Progenitor cell of endocrine pancreas (in vitro differentiated cells): ENCODE results near the gene CADM3. TPM values are rescaled to one million over a fixed set of nuclear protein-coding genes. Genes with fewer than 3 reads are reported as not detected.

Experiments used
- DNase-seq: peaks from one replicate; pipeline ENCODE4 v3.0.0; 2021; ENCODE audit warnings: low spot score; ENCODE audit not compliant: unreplicated experiment
- H3K27ac Mint-ChIP-seq: 2 replicates; pipeline ENCODE4 v1.8.0; 2021; ENCODE audit warnings: mild to moderate bottlenecking, moderate library complexity, mixed read lengths
- H3K27me3 Mint-ChIP-seq: 2 replicates; pipeline ENCODE4 v1.8.0; 2021; ENCODE audit warnings: mixed read lengths
- H3K36me3 Mint-ChIP-seq: 2 replicates; pipeline ENCODE4 v1.8.0; 2022; ENCODE audit warnings: mixed read lengths; ENCODE audit not compliant: insufficient read depth
- H3K4me1 Mint-ChIP-seq: 2 replicates; pipeline ENCODE4 v1.8.0; 2021; ENCODE audit warnings: low read depth, mixed read lengths
- H3K4me3 Mint-ChIP-seq: 2 replicates; pipeline ENCODE4 v1.8.0; 2021; ENCODE audit warnings: low read depth, mild to moderate bottlenecking, moderate library complexity, mixed read lengths
- H3K9me3 Mint-ChIP-seq: 2 replicates; pipeline ENCODE4 v1.8.0; 2021; ENCODE audit warnings: low read depth, mixed read lengths
- total RNA-seq: library from RNA; stranded (reverse); gene quantifications from 2 replicates; pipeline ENCODE4 v1.2.1, GENCODE V29; 2021
- TF ChIP-seq, protein P1 (sequence below): fragments of 200-600 bp; sonication (generic); IDR thresholded peaks from one replicate; pipeline ENCODE4 v1.5.0; 2021; ENCODE audit warnings: antibody characterized with exemption, mild to moderate bottlenecking; ENCODE audit not compliant: unreplicated experiment

CADM3 gene
- total RNA-seq, 1 donor from 2014 or later, result 8.9 TPM

- TF ChIP-seq, protein P1, sequence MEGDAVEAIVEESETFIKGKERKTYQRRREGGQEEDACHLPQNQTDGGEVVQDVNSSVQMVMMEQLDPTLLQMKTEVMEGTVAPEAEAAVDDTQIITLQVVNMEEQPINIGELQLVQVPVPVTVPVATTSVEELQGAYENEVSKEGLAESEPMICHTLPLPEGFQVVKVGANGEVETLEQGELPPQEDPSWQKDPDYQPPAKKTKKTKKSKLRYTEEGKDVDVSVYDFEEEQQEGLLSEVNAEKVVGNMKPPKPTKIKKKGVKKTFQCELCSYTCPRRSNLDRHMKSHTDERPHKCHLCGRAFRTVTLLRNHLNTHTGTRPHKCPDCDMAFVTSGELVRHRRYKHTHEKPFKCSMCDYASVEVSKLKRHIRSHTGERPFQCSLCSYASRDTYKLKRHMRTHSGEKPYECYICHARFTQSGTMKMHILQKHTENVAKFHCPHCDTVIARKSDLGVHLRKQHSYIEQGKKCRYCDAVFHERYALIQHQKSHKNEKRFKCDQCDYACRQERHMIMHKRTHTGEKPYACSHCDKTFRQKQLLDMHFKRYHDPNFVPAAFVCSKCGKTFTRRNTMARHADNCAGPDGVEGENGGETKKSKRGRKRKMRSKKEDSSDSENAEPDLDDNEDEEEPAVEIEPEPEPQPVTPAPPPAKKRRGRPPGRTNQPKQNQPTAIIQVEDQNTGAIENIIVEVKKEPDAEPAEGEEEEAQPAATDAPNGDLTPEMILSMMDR, result no peak
- Mint-ChIP-seq H3K27me3 (no peaks in the 10 kb centered on the region), H3K36me3 (peaks cover 9% of the 10 kb centered on the region), H3K4me1 (no peaks in the 10 kb centered on the region), H3K9me3 (peaks cover 14% of the 10 kb centered on the region), H3K27ac (no peak overlapping the region), H3K4me3 (no peak overlapping the region)
- no peak for DNase-seq
Measured at GRCh38 chr1:159152031-159152430, 19.4 kb upstream of the CADM3 start.

DNA sequence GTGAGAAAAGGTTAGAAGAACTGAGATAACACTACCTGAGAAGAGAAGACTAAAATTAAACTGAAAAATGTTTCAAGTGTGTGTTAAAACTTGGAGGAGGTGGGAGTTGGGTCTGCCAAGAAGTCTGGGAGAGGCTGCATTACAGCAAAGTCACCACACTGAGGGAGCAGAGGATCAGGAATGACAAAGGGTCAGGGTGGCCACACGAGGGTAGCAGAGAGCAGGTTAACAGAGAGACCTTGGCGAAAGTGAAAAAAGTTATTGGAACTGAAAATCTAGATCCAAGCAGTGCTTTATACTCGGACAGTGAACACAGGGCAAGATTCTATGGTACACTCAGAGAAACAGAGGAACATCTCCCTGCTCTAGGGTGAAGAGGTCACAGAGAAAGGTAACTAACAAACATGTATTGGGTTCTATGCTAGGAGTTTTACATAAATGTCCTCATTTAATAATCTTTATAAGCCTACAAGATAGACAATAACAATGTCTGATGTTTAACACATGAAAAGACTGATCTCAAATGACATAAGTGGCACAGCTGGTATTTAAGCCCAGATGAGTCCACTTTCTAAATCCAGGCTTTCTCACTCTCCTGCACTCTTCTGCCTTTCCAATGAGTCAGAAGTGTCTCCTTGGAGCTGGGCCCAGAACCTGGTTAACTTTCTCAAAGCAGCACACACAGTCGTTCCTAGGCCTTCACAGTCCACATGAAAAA is 10.3 kb upstream of the CADM3 start:
- H3K9me3 Mint-ChIP-seq, result peaks cover 5% of the 10 kb centered on the region

GRCh38 chr1:159161719-159162026 is 9.7 kb upstream of the CADM3 start:
- no peak for DNase-seq
- Mint-ChIP-seq H3K36me3 (peaks cover 6% of the 10 kb centered on the region), H3K27me3 (no peaks in the 10 kb centered on the region), H3K4me1 (peaks cover 17% of the 10 kb centered on the region), H3K27ac (no peak overlapping the region), H3K9me3 (peaks cover 5% of the 10 kb centered on the region), H3K4me3 (no peak overlapping the region)
- TF ChIP-seq, protein P1, result no peak

More for the DNA sequence above, 10.3 kb upstream of the CADM3 start:
- H3K27ac Mint-ChIP-seq, result no peak overlapping the region
- H3K4me3 Mint-ChIP-seq, result no peak overlapping the region
- H3K4me1 Mint-ChIP-seq, result peaks cover 17% of the 10 kb centered on the region
- DNase-seq, result peak; percentile 63
- peaks cover 6% of the 10 kb centered on the region for H3K36me3 Mint-ChIP-seq
- H3K27me3 Mint-ChIP-seq, result no peaks in the 10 kb centered on the region
- TF ChIP-seq, protein P1, result peak; percentile 98

DNA sequence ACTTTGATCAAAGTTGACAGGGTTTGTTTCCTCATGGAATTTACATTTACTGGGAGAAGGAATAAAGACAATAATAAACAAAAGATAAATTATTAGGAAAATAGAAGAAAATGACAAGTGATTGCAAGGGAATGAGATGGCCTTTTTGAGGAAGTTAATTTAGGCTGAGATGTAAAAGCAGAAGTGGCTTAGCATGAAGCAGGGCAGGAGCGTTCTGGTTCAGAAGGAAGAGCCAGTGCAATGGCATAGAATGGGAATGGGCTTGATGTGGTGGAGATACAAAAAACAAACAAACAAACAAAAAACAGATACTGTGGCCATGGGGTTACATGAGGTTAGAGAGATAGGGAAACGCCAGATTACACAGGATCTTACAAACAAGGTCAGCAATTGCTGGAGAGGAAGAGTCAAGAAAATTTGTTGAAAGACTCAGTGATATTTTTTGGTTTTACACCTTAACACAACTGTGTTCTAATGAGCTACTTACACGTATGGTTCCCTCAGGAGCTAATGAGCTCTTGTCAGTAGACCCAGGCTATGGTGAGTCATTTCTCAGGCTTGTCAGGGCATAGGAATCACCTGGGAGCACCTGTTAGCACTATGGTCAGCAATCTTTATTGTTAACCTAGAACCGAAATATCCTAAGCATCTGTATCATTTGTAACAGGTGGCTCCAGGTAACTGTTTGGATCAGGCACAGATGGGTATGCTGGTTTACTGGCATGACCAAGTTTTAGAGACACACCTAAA is 8.7 kb upstream of the CADM3 start:
- peaks cover 17% of the 10 kb centered on the region for H3K4me1 Mint-ChIP-seq
- no peaks in the 10 kb centered on the region for H3K9me3 Mint-ChIP-seq
- no peak for DNase-seq
- TF ChIP-seq, protein P1, result no peak
- H3K4me3 Mint-ChIP-seq, result no peak overlapping the region
- peaks cover 1% of the 10 kb centered on the region for H3K36me3 Mint-ChIP-seq
- no peak overlapping the region for H3K27ac Mint-ChIP-seq
- H3K27me3 Mint-ChIP-seq, result no peaks in the 10 kb centered on the region

DNA sequence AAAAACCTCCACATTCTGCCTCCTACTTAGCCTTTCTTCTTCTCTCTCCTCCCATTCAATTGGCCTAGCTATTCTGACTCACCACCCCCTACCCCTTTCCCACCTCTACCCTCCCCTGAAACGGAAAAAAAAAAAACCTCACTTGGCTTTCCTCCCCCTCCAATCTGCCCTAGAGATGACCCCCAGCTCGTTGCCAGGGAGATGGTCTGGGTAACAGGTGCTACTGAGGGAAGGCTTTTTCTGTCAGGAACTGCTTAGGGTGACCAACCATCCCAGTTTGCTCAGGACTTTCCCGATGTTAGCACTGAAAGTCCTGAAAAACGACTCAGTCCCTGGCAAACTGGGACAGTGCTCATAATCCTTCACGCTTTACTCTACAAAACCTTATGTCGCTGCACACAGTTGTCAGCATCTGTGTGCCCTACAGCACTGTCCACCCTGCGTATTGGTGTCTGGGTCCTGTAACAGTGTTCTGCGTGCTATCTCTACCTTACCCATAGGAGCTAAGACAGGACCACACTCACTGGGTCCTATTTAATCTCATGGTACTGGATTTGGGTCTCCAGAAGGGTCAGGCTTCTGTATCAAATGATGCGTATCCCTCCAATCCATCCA is 7.7 kb upstream of the CADM3 start:
- Mint-ChIP-seq H3K4me1 (peaks cover 17% of the 10 kb centered on the region), H3K9me3 (no peaks in the 10 kb centered on the region), H3K36me3 (no peaks in the 10 kb centered on the region), H3K4me3 (no peak overlapping the region), H3K27me3 (no peaks in the 10 kb centered on the region), H3K27ac (no peak overlapping the region)
- no peak for DNase-seq
- TF ChIP-seq, protein P1, result no peak
